Peyer's patch (tissue), 4 donors: ENCODE data around the gene KRT78.

Experiments
- CTCF ChIP-seq, 6 experiments: fragments of 450-650 bp in 4 of 6; fragments of 200-600 bp in 2 of 6; sonication (generic) in 1 of 6; IDR thresholded peaks; one replicate each; pipeline ENCODE4 v1.5.1; 2017 to 2019; ENCODE audit warnings: antibody characterized with exemption in 6 of 6, mild to moderate bottlenecking in 3 of 6, moderate library complexity in 1 of 6
- POLR2A ChIP-seq, 2 donors: fragments of 450-650 bp; IDR thresholded peaks; one replicate each; pipeline ENCODE4 v1.5.1; 2017; ENCODE audit warnings: antibody characterized with exemption in 2 of 2, mild to moderate bottlenecking in 2 of 2, moderate library complexity in 2 of 2

DNA sequence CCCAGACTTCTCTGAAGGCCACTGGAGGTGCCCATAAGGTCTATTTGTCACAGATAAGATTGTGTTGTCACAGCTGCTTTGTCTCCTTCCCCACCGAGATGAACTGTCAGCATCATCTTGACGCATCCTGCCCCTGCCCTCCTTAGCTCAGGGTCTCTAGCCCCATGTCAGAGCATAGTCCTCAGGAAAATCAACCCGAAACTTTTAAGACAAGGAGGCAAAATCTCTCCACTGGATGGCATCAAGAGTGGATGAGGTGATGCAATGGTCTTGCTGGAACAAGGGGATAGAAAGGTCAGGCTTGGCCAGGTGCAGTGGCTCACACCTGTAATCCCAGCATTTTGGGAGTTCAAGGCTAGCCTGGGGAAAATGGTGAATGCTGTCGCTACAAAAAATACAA is 22.8 kb downstream of the KRT78 start:
- no peak for TF ChIP-seq CTCF (IDR thresholded peaks at IDR 0.05)
- TF ChIP-seq POLR2A (IDR thresholded peaks at IDR 0.05): no peak
